ENCODE data around the gene MGARP.
"Not testable (repeated sequence)": the region's sequence is repeated elsewhere in the genome, so short reads cannot be mapped to it uniquely, and the experiment has no call there.

MGARP gene

DNA sequence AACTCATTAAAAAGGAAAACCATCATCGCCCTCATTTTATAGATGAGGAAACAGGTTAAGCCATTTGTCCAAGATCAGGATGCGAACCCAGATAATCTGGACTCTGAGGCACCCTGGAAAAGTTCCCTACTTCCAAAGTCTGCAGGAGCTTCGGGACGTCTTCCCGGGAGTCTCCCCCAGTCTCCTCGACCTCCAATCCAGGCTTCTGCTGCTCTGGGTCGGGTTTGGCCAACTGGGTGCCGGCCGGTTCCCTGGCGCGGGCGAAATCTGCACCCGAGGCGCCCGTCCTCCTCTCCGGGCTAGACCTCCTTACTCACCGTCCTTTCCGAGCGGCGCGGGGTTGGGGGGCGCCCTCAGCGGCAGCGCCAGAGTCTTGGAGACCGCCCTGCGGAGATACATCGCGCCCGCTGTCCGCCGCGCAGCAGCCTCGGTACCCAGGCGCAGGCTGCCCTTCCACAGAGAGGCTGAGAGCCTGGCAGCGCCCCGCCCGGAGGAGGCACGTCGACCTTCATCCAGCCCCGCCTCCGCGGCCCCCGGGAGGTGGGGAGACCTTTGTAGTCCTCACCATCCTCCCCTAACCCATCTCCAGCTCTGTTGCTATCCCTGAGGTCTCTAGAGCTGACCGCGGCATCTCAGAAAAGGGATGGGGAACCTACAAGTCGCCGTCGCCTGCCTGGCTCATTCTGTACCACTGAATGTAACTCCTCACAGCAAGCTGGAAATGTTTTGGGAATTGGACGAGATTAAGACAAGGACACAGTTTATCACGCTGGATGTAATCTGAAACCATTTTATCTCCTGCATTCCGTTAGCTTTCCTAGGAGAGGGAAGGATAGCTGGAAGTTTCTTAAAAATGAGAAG is at the start of gene MGARP:
Gene MGARP, minus strand, starts transcription at position 466 of the 861 bp plus-strand sequence. Its CDS starts 67 bp downstream, at position 399.
- peaks cover 5% of the 10 kb centered on the region for H3K9me3 Mint-ChIP-seq
- peak; percentile 44 for DNase-seq
- H3K27ac Mint-ChIP-seq = no peak within 1 kb of the TSS
- H3K36me3 Mint-ChIP-seq (ENCODE audit: low read depth) = peaks cover 4% of the 10 kb centered on the region
- ATAC-seq = peak; percentile 87
- H3K4me3 Mint-ChIP-seq = peak within 1 kb of the TSS; percentile 71
- H3K4me1 Mint-ChIP-seq = peaks cover 17% of the 10 kb centered on the region
- peaks cover 49% of the 10 kb centered on the region for H3K27me3 Mint-ChIP-seq

GRCh38 chr4:139329665-139330200 is 49.7 kb upstream of the MGARP start:
- no peak for ATAC-seq
- H3K27ac Mint-ChIP-seq = no peak overlapping the region
- H3K36me3 Mint-ChIP-seq (ENCODE audit: low read depth) = peaks cover 40% of the 10 kb centered on the region

GRCh38 chr4:139324620-139325019 is 44.6 kb upstream of the MGARP start:
- Mint-ChIP-seq H3K27ac (peak overlapping the region; percentile 0), H3K4me3 (no peak overlapping the region), H3K27me3 (no peaks in the 10 kb centered on the region), H3K9me3 (no peaks in the 10 kb centered on the region), H3K36me3 (ENCODE audit: low read depth) (peaks cover 45% of the 10 kb centered on the region), H3K4me1 (peaks cover 56% of the 10 kb centered on the region)
- no peak for ATAC-seq
- no peak for DNase-seq

More at GRCh38 chr4:139329665-139330200, 49.7 kb upstream of the MGARP start:
- H3K27me3 Mint-ChIP-seq = no peaks in the 10 kb centered on the region
- DNase-seq = no peak
- H3K4me1 Mint-ChIP-seq = peaks cover 52% of the 10 kb centered on the region
- no peak overlapping the region for H3K4me3 Mint-ChIP-seq
- H3K9me3 Mint-ChIP-seq = no peaks in the 10 kb centered on the region

DNA sequence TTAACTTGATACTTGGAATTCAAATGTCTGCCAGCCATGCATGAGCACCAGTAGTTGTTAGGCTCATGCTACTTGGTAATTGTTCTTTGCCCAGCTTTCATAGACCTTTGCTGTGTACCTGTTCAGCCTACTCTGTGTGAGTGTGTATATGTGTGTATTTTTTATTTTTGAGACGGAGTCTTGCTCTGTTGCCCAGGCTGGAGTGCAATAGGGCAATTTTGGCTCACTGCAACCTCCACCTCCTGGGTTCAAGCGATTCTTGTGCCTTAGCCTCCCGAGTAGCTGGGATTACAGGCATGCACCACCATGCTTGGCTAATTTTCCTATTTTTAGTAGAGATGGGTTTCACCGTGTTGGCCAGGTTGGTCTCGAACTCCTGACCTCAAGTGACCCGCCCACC is 42.5 kb upstream of the MGARP start:
- not testable (repeated sequence) for DNase-seq, H3K27ac Mint-ChIP-seq, ATAC-seq, H3K4me3 Mint-ChIP-seq, H3K9me3 Mint-ChIP-seq, H3K27me3 Mint-ChIP-seq
- peaks cover 55% of the 10 kb centered on the region for H3K4me1 Mint-ChIP-seq
- peaks cover 36% of the 10 kb centered on the region for H3K36me3 Mint-ChIP-seq (ENCODE audit: low read depth)

GRCh38 chr4:139322070-139322469 is 42.0 kb upstream of the MGARP start:
- peaks cover 60% of the 10 kb centered on the region for H3K4me1 Mint-ChIP-seq
- H3K9me3 Mint-ChIP-seq = not testable (repeated sequence)

DNA sequence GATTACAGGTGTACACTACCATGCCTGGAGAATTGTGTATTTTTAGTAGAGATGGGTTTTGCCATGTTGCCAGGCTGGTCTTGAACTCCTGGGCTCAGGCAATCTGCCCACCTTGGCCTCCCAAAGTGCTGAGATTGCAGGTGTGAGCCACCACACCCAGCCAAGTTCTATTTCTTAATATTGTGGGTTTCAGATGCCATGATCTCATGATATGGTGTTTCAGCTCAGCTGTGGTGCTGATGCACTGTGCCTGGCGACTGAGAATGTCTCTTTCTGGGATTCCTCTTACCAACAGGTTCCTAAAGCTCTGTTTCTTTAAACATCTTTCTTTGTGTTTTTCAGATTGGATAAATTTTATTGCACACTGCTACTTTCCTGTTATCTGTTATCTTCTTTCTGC is 39.5 kb upstream of the MGARP start:
- Mint-ChIP-seq H3K9me3 (no peaks in the 10 kb centered on the region), H3K36me3 (ENCODE audit: low read depth) (peaks cover 45% of the 10 kb centered on the region), H3K4me3 (no peak overlapping the region), H3K27me3 (no peaks in the 10 kb centered on the region), H3K4me1 (peaks cover 74% of the 10 kb centered on the region), H3K27ac (no peak overlapping the region)
- no peak for ATAC-seq
- no peak for DNase-seq

More at GRCh38 chr4:139322070-139322469, 42.0 kb upstream of the MGARP start:
- H3K27ac Mint-ChIP-seq = peak overlapping the region; percentile 42
- H3K27me3 Mint-ChIP-seq, H3K4me3 Mint-ChIP-seq, ATAC-seq, DNase-seq: not testable (repeated sequence)
- H3K36me3 Mint-ChIP-seq (ENCODE audit: low read depth) = peaks cover 35% of the 10 kb centered on the region

GRCh38 chr4:139317635-139318034 is 37.6 kb upstream of the MGARP start:
- H3K9me3 Mint-ChIP-seq = no peaks in the 10 kb centered on the region
- H3K27me3 Mint-ChIP-seq = no peaks in the 10 kb centered on the region
- peaks cover 54% of the 10 kb centered on the region for H3K36me3 Mint-ChIP-seq (ENCODE audit: low read depth)
- ATAC-seq (no peak), DNase-seq (no peak)
- H3K27ac Mint-ChIP-seq = no peak overlapping the region
- no peak overlapping the region for H3K4me3 Mint-ChIP-seq
- peaks cover 78% of the 10 kb centered on the region for H3K4me1 Mint-ChIP-seq

DNA sequence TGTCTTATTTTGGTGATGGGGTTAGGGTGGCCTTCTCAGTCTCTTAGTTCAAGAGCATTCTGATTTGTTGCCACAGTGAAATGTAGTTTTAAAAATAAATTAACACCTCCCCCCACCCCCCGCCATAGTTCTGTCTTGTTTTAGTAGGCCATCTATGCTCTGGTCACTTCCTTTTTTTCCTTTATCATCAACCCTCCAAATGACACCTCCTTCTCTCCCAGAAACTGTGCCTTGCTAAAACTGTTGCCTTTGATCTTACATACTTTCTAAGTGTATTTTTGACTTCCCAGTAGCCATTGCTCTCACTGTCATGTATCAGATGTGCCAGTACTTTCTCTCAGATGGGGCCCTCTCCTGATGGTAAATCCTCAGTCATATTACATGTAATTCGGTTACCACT is 36.7 kb upstream of the MGARP start:
- ATAC-seq (no peak), DNase-seq (no peak)
- Mint-ChIP-seq H3K27me3 (no peaks in the 10 kb centered on the region), H3K4me3 (no peak overlapping the region), H3K27ac (peak overlapping the region; percentile 16), H3K4me1 (peaks cover 79% of the 10 kb centered on the region), H3K9me3 (no peaks in the 10 kb centered on the region), H3K36me3 (ENCODE audit: low read depth) (peaks cover 53% of the 10 kb centered on the region)

DNA sequence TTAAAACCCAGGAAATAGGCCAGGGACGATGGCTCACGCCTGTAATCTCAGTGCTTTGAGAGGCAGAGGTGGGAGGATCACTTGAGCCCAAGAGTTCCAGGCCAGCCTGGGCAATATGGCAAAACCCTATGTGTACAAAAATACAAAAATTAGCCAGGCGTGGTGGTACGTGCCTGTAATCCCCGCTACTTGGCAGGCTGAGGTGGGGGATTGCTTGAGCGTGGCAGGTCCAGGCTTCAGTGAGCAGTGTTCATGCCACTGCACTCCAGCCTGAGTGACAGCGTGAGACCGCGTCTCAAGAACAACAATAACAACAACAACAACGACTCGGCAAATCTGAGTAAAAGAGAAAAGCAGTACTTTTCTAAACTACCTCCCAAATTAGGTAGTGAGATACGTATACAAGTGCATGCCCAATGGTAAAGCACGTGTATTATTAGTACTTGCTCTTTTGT is 35.2 kb upstream of the MGARP start:
- no peak for ATAC-seq
- Mint-ChIP-seq H3K27me3 (no peaks in the 10 kb centered on the region), H3K4me1 (peaks cover 79% of the 10 kb centered on the region), H3K9me3 (no peaks in the 10 kb centered on the region), H3K27ac (no peak overlapping the region), H3K4me3 (no peak overlapping the region), H3K36me3 (ENCODE audit: low read depth) (peaks cover 49% of the 10 kb centered on the region)
- no peak for DNase-seq

- ATAC-seq (no peak), DNase-seq (no peak)
- Mint-ChIP-seq H3K36me3 (ENCODE audit: low read depth) (peaks cover 44% of the 10 kb centered on the region), H3K9me3 (no peaks in the 10 kb centered on the region), H3K27ac (no peak overlapping the region), H3K27me3 (no peaks in the 10 kb centered on the region), H3K4me3 (no peak overlapping the region), H3K4me1 (peaks cover 77% of the 10 kb centered on the region)
Measured at GRCh38 chr4:139314047-139314800, 34.2 kb upstream of the MGARP start.

- peaks cover 77% of the 10 kb centered on the region for H3K4me1 Mint-ChIP-seq
- H3K4me3 Mint-ChIP-seq, DNase-seq, H3K27me3 Mint-ChIP-seq, H3K9me3 Mint-ChIP-seq, ATAC-seq, H3K27ac Mint-ChIP-seq: not testable (repeated sequence)
- H3K36me3 Mint-ChIP-seq (ENCODE audit: low read depth) = peaks cover 41% of the 10 kb centered on the region
Measured at GRCh38 chr4:139313414-139313813, 33.4 kb upstream of the MGARP start.

DNA sequence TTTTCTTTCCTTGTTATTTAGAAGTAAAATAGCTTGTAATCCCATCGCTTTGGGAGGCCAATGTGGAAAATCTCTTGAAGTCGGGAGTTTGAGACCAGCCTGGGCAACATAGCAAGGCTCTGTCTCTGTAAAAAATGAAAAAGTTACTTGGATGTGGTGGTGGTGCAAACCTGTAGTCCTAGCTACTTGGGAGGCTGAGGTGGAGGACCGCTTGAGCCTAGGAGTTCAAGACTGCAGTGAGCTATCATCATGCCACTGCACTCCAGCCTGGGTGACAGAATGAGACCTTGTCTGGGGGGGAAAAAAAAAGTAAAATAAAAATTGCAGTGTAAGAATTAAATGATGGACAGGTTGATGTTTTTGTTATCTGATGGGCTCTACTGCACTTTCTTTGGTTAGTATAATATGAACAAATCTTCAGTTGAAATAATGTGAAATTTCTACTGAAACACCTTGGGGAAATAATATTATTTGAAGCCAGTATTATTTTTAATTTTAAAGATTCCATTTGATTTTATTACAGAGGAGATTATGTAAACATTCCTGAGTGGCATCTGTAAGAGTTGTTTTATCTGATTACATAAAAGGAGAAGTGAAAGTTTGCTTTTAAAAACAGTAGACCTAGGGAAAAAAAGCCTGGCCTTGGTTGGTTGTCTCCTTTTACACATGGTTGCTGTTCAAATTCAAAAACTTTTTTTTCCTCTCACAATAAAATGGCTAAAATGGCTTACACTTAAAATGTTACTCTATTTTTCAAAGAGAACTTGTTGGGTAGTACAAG is 32.7 kb upstream of the MGARP start:
- no peaks in the 10 kb centered on the region for H3K9me3 Mint-ChIP-seq
- H3K4me1 Mint-ChIP-seq = peaks cover 78% of the 10 kb centered on the region
- DNase-seq (no peak), ATAC-seq (no peak)
- H3K36me3 Mint-ChIP-seq (ENCODE audit: low read depth) = peaks cover 38% of the 10 kb centered on the region
- no peak overlapping the region for H3K4me3 Mint-ChIP-seq
- H3K27me3 Mint-ChIP-seq = no peaks in the 10 kb centered on the region
- peak overlapping the region; percentile 44 for H3K27ac Mint-ChIP-seq

GRCh38 chr4:139311909-139312308 is 31.9 kb upstream of the MGARP start:
- no peak for ATAC-seq
- Mint-ChIP-seq H3K4me1 (peaks cover 76% of the 10 kb centered on the region), H3K9me3 (no peaks in the 10 kb centered on the region), H3K27me3 (no peaks in the 10 kb centered on the region), H3K36me3 (ENCODE audit: low read depth) (peaks cover 39% of the 10 kb centered on the region), H3K27ac (peak overlapping the region; percentile 44), H3K4me3 (no peak overlapping the region)
- no peak for DNase-seq

- H3K27me3 Mint-ChIP-seq = no peaks in the 10 kb centered on the region
- DNase-seq (no peak), ATAC-seq (no peak)
- peak overlapping the region; percentile 21 for H3K4me3 Mint-ChIP-seq
- no peaks in the 10 kb centered on the region for H3K9me3 Mint-ChIP-seq
- peaks cover 52% of the 10 kb centered on the region for H3K36me3 Mint-ChIP-seq (ENCODE audit: low read depth)
- H3K27ac Mint-ChIP-seq = peak overlapping the region; percentile 7
- H3K4me1 Mint-ChIP-seq = peaks cover 70% of the 10 kb centered on the region
Measured at GRCh38 chr4:139304920-139305319, 24.9 kb upstream of the MGARP start.

Measured in activated naive CD8-positive, alpha-beta T cell treated with anti-CD3 and anti-CD28 coated beads, Interleukin-2, amount 50 U/mL, for 24 hours (primary cell).